GM12864 (cell line): ENCODE results near the gene ISOC1.

Experiments used
- DNase-seq: peaks from one replicate; pipeline ENCODE4 v3.0.0-alpha.2; 2011; ENCODE audit warnings: low read depth
- H3K4me3 ChIP-seq: 2 replicates; pipeline ENCODE4 v1.5.1; 2011; ENCODE audit warnings: mild to moderate bottlenecking, low read depth, low read length, control low read depth
- CTCF ChIP-seq: IDR thresholded peaks from 2 replicates; pipeline ENCODE4 v1.5.1; 2011; ENCODE audit warnings: low read depth, mild to moderate bottlenecking, moderate library complexity, low read length, control low read depth, inconsistent platforms; ENCODE audit errors: missing control alignments

ISOC1 gene

GRCh38 chr5:129077433-129078075 lies 17.0 kb upstream of the ISOC1 start:
- TF ChIP-seq CTCF: no peak
- DNase-seq: no peak
- no peak overlapping the region for H3K4me3 ChIP-seq

DNA sequence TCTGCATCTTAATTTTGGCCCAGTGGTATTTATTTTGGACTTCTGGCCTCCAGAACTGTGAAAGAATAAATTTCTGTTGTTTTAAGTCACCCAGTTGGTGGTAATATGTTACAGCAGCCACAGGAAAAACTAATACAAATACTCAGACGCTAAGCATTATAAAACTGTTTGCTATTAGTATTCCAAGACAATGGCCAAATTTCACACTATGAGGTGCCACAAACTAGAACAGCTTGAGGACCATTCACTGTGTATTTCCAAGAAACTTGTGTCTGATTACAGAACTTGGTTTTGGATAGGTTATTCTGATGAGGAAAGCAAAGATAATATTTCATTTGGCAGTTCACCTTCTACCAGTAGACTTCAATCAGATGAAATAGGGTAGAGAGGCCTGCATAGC lies 16.3 kb upstream of the ISOC1 start:
- no peak for DNase-seq
- TF ChIP-seq CTCF: no peak

GRCh38 chr5:129078660-129079059 lies 15.9 kb upstream of the ISOC1 start:
- no peak for TF ChIP-seq CTCF
- DNase-seq: no peak
- H3K4me3 ChIP-seq: no peak overlapping the region

More for the DNA sequence above, 16.3 kb upstream of the ISOC1 start:
- H3K4me3 ChIP-seq: no peak overlapping the region

DNA sequence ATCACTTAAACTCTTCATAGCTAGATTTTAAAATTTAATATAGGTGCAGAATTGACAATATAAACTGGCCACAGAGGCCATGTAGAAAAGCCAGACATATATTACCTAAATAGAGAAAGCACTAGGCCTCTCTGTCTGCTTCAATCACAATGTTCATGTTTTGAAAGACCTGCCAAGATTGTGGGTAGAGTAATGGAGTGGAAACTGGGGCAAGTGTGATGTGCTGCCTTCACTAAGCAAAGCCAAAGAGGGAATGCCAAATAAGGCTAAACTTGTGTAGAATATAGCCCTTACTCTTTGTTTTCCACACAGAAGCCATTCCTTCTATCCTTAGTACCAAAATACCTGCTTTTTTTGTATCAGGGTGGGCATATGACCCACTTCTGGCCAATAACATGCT lies 15.1 kb upstream of the ISOC1 start:
- DNase-seq: no peak
- TF ChIP-seq CTCF: no peak
- H3K4me3 ChIP-seq: no peak overlapping the region

DNA sequence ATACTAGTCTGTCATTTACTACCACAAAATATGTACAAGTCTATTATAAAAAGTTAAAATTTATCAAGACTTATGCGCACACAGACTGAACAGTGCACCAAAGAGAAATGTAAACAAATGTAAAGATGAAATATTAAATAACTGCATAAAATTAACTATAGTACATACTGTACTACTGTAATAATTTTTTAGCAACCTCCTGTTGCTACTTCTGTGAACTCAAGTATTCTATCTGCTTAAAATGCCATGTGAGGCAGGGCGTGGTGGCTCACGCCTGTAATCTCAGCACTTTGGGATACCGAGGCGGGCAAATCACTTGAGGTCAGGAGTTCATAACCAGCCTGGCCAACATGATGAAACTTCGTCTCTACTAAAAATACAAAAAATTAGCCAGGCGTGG lies 13.8 kb upstream of the ISOC1 start:
- no peak overlapping the region for H3K4me3 ChIP-seq
- no peak for DNase-seq
- TF ChIP-seq CTCF: no peak

- TF ChIP-seq CTCF: no peak
- DNase-seq: no peak
- H3K4me3 ChIP-seq: no peak overlapping the region
These were observed 12.1 kb upstream of the ISOC1 start for GRCh38 chr5:129082225-129083136.
